BE2C (cell line): ENCODE measurements around the gene DPH3.

ENCODE experiments used
- DNase-seq: peaks from one replicate; pipeline ENCODE4 v3.0.0-alpha.2; 2020
- H3K27me3 ChIP-seq: fragments of 250-450 bp; sonication (Bioruptor Pico); 2 replicates; pipeline ENCODE4 v1.5.1; 2020; ENCODE audit warnings: mild to moderate bottlenecking
- H3K36me3 ChIP-seq: fragments of 250-450 bp; sonication (Bioruptor Pico); 2 replicates; pipeline ENCODE4 v1.5.1; 2020; ENCODE audit warnings: mild to moderate bottlenecking
- H3K4me1 ChIP-seq: fragments of 250-450 bp; sonication (Bioruptor Pico); 2 replicates; pipeline ENCODE4 v1.5.1; 2020
- H3K4me3 ChIP-seq: 2 replicates; pipeline ENCODE4 v1.5.1; 2011; ENCODE audit warnings: low read depth, low read length
- H3K9me3 ChIP-seq: fragments of 250-450 bp; sonication (Bioruptor Pico); 2 replicates; pipeline ENCODE4 v1.5.1; 2020
- TF ChIP-seq, protein P1 (sequence below): IDR thresholded peaks from 2 replicates; pipeline ENCODE4 v1.5.1; 2012; ENCODE audit warnings: mild to moderate bottlenecking, low read depth, low read length

DPH3 gene

GRCh38 chr3:16273867-16274266 lies 9.1 kb upstream of the DPH3 start:
- TF ChIP-seq, protein P1, sequence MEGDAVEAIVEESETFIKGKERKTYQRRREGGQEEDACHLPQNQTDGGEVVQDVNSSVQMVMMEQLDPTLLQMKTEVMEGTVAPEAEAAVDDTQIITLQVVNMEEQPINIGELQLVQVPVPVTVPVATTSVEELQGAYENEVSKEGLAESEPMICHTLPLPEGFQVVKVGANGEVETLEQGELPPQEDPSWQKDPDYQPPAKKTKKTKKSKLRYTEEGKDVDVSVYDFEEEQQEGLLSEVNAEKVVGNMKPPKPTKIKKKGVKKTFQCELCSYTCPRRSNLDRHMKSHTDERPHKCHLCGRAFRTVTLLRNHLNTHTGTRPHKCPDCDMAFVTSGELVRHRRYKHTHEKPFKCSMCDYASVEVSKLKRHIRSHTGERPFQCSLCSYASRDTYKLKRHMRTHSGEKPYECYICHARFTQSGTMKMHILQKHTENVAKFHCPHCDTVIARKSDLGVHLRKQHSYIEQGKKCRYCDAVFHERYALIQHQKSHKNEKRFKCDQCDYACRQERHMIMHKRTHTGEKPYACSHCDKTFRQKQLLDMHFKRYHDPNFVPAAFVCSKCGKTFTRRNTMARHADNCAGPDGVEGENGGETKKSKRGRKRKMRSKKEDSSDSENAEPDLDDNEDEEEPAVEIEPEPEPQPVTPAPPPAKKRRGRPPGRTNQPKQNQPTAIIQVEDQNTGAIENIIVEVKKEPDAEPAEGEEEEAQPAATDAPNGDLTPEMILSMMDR = no peak
- Histone ChIP-seq H3K9me3 (no peaks in the 10 kb centered on the region), H3K4me1 (no peaks in the 10 kb centered on the region), H3K4me3 (no peak overlapping the region), H3K27me3 (no peaks in the 10 kb centered on the region), H3K36me3 (no peaks in the 10 kb centered on the region)
- no peak for DNase-seq

GRCh38 chr3:16272588-16272987 lies 7.8 kb upstream of the DPH3 start:
- Histone ChIP-seq H3K9me3 (no peaks in the 10 kb centered on the region), H3K4me1 (no peaks in the 10 kb centered on the region), H3K27me3 (no peaks in the 10 kb centered on the region), H3K4me3 (no peak overlapping the region), H3K36me3 (no peaks in the 10 kb centered on the region)
- no peak for DNase-seq
- TF ChIP-seq, protein P1 = no peak

GRCh38 chr3:16270855-16271254 lies 6.1 kb upstream of the DPH3 start:
- no peak for DNase-seq
- TF ChIP-seq, protein P1 = no peak
- Histone ChIP-seq H3K36me3 (no peaks in the 10 kb centered on the region), H3K9me3 (no peaks in the 10 kb centered on the region), H3K4me1 (no peaks in the 10 kb centered on the region), H3K27me3 (no peaks in the 10 kb centered on the region), H3K4me3 (no peak overlapping the region)

- Histone ChIP-seq H3K4me1 (no peaks in the 10 kb centered on the region), H3K27me3 (no peaks in the 10 kb centered on the region), H3K36me3 (no peaks in the 10 kb centered on the region), H3K9me3 (no peaks in the 10 kb centered on the region), H3K4me3 (no peak overlapping the region)
- no peak for DNase-seq
- TF ChIP-seq, protein P1 = no peak
Observed at GRCh38 chr3:16266714-16267113, 2.0 kb upstream of the DPH3 start.

DNA sequence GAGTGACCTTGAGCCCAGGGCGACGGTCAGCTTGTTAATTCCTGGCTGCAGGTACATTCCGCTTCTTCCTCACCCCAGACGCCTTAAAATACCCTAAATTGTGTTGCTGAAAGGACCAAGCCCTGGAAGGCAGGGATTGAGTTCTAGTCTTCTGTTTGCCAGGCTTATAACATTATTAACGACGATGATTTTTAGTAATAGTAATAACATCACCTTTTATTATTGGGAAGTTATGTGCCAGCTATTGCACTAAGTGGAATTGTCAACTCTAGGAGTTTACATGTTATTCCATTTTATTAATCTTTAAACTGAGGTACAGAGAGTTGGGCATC lies 678 bp upstream of the DPH3 start:
- TF ChIP-seq, protein P1 = no peak
- no peak for DNase-seq
- Histone ChIP-seq H3K36me3 (no peaks in the 10 kb centered on the region), H3K4me1 (no peaks in the 10 kb centered on the region), H3K4me3 (peak overlapping the region; percentile 93), H3K9me3 (no peaks in the 10 kb centered on the region), H3K27me3 (no peaks in the 10 kb centered on the region)

DNA sequence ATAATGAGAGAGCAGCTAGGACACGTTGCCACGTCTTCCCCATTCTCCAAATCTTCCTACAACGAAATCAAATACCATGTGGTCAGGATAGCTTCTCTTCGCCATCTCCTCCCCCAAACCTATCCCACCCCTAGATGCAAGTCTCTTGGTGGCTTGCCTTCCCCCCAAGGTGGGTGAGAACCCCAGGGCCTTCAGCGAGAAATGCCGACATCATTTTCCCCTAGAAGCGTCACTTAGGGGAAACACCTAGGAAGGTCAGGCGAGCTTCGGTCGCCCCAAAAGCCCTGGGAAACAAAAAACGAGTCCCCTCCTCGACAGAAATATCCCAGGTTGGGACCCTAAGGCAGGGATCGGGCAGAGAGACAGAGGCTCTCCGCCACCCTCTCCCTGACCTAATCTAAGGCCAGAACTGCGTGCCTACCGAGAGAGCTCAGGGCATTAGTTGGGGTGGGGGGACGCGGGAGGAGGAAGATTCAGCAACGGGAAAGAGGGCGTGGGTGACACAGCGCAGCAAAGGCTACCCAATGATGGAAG lies 502 bp downstream of the DPH3 start:
- H3K4me1 ChIP-seq = no peaks in the 10 kb centered on the region
- TF ChIP-seq, protein P1 = no peak
- DNase-seq = no peak
- H3K36me3 ChIP-seq = no peaks in the 10 kb centered on the region
- H3K27me3 ChIP-seq = no peaks in the 10 kb centered on the region
- H3K4me3 ChIP-seq = peak overlapping the region; percentile 93
- H3K9me3 ChIP-seq = no peaks in the 10 kb centered on the region
